Activated B cell treated with CpG ODN at 0.5 μM for 24 hours (primary cell): ENCODE results near the gene PARD6B. TPM values are rescaled to one million over a fixed set of nuclear protein-coding genes. Genes with fewer than 3 reads are reported as not detected.
"Not testable (repeated sequence)": the region's sequence is repeated elsewhere in the genome, so short reads cannot be mapped to it uniquely, and the experiment has no call there.

ENCODE experiments used
- ATAC-seq: fragments of 200-7000 bp; cut with Tn5 transposase; one replicate; pipeline ENCODE4 v1.10.0; 2021; ENCODE audit warnings: low read depth, mild to moderate bottlenecking, moderate library complexity
- CTCF ChIA-PET: fragments of 350-600 bp; sonication (Branson Sonifier 250); formaldehyde crosslinking; loops from one replicate; lab custom pipeline; 2021; ENCODE audit warnings: antibody characterized with exemption; lab: Charles Lee
- POLR2A ChIA-PET: fragments of 350-600 bp; sonication (Branson Sonifier 250); formaldehyde crosslinking; loops from one replicate; lab custom pipeline; 2021; ENCODE audit warnings: antibody characterized with exemption; lab: Charles Lee
- DNase-seq: peaks from one replicate; pipeline ENCODE4 v3.0.0; 2022
- H3K27ac Mint-ChIP-seq: one replicate; pipeline ENCODE4 v1.8.0; 2020; ENCODE audit warnings: mixed read lengths
- H3K27me3 Mint-ChIP-seq: one replicate; pipeline ENCODE4 v1.8.0; 2021; ENCODE audit warnings: mixed read lengths
- H3K36me3 Mint-ChIP-seq: one replicate; pipeline ENCODE4 v1.8.0; 2021; ENCODE audit warnings: low read depth, mixed read lengths
- H3K4me1 Mint-ChIP-seq: one replicate; pipeline ENCODE4 v1.8.0; 2021; ENCODE audit warnings: mixed read lengths
- H3K4me3 Mint-ChIP-seq: one replicate; pipeline ENCODE4 v1.8.0; 2020; ENCODE audit warnings: mild to moderate bottlenecking, mixed read lengths
- H3K9me3 Mint-ChIP-seq: one replicate; pipeline ENCODE4 v1.8.0; 2020; ENCODE audit warnings: mixed read lengths
- intact Hi-C: fragments of 100-400 bp; cut with micrococcal nuclease; formaldehyde crosslinking; loops from one replicate; pipeline ENCODE4 v1.15.1; 2024
- total RNA-seq: library from RNA; stranded (reverse); gene quantifications from 2 replicates; pipeline ENCODE4 v1.2.3, GENCODE V29; 2022
- TF ChIP-seq, protein P1 (sequence below): fragments of 200-600 bp; IDR thresholded peaks from one replicate; pipeline ENCODE4 v1.8.0; 2022; ENCODE audit warnings: antibody characterized with exemption, mild to moderate bottlenecking

Gene PARD6B
- total RNA-seq, 1 donor from 2014 or later: 5.7 TPM

GRCh38 chr20:50711113-50711825 is 20.1 kb upstream of the PARD6B start:
- Mint-ChIP-seq H3K27me3 (peaks cover 25% of the 10 kb centered on the region), H3K36me3 (no peaks in the 10 kb centered on the region), H3K9me3 (no peaks in the 10 kb centered on the region), H3K27ac (no peak overlapping the region), H3K4me1 (no peaks in the 10 kb centered on the region), H3K4me3 (no peak overlapping the region)
- POLR2A ChIA-PET: no interaction called here
- ATAC-seq (no peak), DNase-seq (no peak)
- TF ChIP-seq, protein P1, sequence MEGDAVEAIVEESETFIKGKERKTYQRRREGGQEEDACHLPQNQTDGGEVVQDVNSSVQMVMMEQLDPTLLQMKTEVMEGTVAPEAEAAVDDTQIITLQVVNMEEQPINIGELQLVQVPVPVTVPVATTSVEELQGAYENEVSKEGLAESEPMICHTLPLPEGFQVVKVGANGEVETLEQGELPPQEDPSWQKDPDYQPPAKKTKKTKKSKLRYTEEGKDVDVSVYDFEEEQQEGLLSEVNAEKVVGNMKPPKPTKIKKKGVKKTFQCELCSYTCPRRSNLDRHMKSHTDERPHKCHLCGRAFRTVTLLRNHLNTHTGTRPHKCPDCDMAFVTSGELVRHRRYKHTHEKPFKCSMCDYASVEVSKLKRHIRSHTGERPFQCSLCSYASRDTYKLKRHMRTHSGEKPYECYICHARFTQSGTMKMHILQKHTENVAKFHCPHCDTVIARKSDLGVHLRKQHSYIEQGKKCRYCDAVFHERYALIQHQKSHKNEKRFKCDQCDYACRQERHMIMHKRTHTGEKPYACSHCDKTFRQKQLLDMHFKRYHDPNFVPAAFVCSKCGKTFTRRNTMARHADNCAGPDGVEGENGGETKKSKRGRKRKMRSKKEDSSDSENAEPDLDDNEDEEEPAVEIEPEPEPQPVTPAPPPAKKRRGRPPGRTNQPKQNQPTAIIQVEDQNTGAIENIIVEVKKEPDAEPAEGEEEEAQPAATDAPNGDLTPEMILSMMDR: no peak
- CTCF ChIA-PET: no interaction called here
- intact Hi-C loops: no loop called here

GRCh38 chr20:50712771-50713656 is 18.4 kb upstream of the PARD6B start:
- Mint-ChIP-seq H3K9me3 (no peaks in the 10 kb centered on the region), H3K4me1 (no peaks in the 10 kb centered on the region), H3K27me3 (peaks cover 27% of the 10 kb centered on the region), H3K36me3 (no peaks in the 10 kb centered on the region), H3K27ac (no peak overlapping the region), H3K4me3 (no peak overlapping the region)
- CTCF ChIA-PET: no interaction called here
- intact Hi-C loops: no loop called here
- TF ChIP-seq, protein P1: no peak
- POLR2A ChIA-PET: no interaction called here
- DNase-seq: no peak
- ATAC-seq: no peak

DNA sequence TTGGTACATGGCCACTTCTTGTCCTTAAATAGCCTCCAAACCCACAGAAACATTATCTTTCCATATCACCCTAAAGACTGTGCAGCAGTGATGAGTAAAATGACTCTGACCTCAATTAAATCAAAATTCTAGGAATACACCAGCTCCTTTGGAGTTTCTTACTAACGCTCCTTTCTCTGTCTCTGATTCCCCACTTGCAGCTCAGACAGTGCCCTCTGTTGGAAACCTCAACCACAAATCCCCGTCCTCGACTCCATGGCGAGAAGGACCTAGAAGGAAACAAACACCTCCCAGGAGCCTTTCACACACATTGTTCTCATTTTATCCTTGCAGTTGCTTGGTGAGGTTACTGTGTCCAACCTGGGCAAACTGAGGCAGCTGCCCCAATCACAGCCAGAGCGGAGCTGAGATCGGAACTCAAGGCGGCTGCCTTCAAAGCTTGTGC is 17.7 kb upstream of the PARD6B start:
- H3K27ac Mint-ChIP-seq: no peak overlapping the region
- CTCF ChIA-PET: no interaction called here
- ATAC-seq: no peak

GRCh38 chr20:50714426-50714825 is 17.0 kb upstream of the PARD6B start:
- CTCF ChIA-PET, H3K36me3 Mint-ChIP-seq, DNase-seq, intact Hi-C loops, ATAC-seq, H3K27ac Mint-ChIP-seq, H3K9me3 Mint-ChIP-seq, H3K4me3 Mint-ChIP-seq, H3K4me1 Mint-ChIP-seq, POLR2A ChIA-PET: not testable (repeated sequence)
- H3K27me3 Mint-ChIP-seq: peaks cover 31% of the 10 kb centered on the region

More for the DNA sequence above, 17.7 kb upstream of the PARD6B start:
- TF ChIP-seq, protein P1: no peak
- DNase-seq: no peak
- Mint-ChIP-seq H3K4me1 (no peaks in the 10 kb centered on the region), H3K4me3 (no peak overlapping the region), H3K36me3 (no peaks in the 10 kb centered on the region), H3K9me3 (no peaks in the 10 kb centered on the region), H3K27me3 (peaks cover 33% of the 10 kb centered on the region)
- intact Hi-C loops: no loop called here
- POLR2A ChIA-PET: no interaction called here

DNA sequence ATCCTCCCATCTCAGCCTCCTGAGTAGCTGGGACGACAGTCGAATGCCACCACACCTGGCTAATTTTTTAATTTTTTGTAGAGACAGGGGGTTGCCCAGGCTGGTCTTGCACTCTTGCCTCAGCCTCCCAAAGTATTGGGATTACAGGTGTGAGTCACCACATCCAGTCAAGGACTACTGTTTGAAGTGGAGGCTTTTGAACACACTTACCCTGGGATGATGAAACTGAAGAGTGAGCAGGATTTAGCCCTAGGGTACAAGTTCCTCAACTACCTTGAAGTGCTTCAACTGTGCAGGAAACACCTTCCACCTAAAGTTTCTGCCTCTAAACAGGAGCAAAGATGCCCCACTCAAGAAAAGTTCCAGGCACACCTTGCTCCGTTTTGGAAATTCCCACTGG is 15.7 kb upstream of the PARD6B start:
- ChIA-PET CTCF (no interaction called here), POLR2A (no interaction called here)
- no peak for DNase-seq
- H3K4me3 Mint-ChIP-seq: no peak overlapping the region
- TF ChIP-seq, protein P1: no peak
- H3K27ac Mint-ChIP-seq: no peak overlapping the region
- no peaks in the 10 kb centered on the region for H3K4me1 Mint-ChIP-seq
- H3K9me3 Mint-ChIP-seq: no peaks in the 10 kb centered on the region
- H3K36me3 Mint-ChIP-seq: no peaks in the 10 kb centered on the region
- peaks cover 29% of the 10 kb centered on the region for H3K27me3 Mint-ChIP-seq
- ATAC-seq: no peak
- intact Hi-C loops: no loop called here
